ENCODE data around the gene GPHN.
"Not testable (repeated sequence)": the region's sequence is repeated elsewhere in the genome, so short reads cannot be mapped to it uniquely, and the experiment has no call there.

The GPHN gene

DNA sequence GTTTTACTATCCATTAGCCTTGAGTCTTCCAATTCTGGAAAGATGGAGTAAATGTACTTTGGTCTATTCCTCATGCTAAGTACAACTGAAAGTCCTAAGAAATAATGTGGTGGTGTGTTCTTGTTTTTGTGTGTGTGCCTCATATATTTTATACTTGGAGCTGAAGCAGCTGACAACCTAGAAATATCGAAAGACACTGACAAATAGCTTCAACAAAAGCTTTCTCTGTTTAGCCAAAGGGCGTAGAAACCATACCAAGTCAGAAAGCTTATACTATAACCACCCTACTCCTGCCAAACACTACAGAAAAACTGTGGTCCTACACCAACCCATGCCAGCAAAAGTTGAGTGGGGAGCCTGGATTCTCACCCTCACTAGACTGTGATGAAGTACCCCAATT is 188.4 kb downstream of the GPHN start:
- DNase-seq: no peak

DNA sequence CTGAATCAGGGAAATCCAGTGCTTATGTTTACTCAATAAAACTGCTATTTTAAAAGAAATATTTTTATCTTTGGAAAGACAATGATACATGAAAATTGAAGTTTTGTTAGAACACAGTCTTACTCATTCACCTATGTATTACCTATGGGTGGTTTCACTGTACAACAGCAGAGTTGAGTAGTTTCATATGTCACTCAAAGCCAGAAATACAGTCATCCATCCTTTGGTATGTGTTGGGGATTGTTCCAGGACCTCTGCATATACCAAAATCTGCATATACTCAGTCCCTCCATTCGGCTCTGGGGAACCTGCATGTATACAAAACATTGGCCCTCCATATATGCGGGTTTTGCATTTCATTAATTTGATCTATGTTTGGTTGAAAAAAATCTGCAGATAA is 190.6 kb downstream of the GPHN start:
- no peak for DNase-seq

DNA sequence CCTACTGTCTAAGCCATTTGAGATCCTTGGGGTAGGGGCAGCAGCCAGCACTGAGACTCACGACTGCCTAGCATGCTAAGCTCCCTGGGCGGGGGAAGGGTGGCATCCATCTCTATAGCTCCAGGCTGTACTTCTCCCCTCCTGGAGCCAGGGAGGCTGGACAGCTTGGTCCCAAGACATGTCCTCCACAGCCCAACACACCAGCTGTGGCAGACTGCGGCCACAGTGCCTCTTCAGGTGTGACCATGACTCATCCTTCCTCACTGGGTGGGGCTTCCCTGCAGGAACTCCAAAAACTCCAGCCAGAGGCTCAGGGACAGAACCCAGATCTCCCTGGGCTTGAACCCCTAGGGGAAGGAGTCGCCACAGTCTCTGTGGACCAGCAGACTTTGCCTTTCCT is 193.9 kb downstream of the GPHN start:
- DNase-seq: no peak

DNA sequence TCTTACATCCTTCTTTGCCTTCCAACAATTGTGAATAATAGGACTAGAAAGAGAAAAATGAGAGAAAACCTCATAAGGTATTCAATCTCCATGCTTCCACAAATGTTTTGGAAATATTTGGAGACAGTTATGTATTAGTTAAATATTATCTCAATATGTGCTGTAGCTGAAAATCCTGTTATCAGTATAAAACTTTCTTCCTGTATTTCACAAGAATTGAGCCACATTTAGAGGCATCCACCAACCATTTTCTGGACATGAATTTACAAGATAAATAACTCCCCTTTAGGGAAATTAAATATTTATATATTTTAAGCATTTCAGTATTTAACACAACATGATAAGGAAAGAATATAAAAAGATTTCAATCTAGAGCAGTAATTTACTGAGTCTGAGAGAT is 200.3 kb downstream of the GPHN start:
- no peak for DNase-seq

DNA sequence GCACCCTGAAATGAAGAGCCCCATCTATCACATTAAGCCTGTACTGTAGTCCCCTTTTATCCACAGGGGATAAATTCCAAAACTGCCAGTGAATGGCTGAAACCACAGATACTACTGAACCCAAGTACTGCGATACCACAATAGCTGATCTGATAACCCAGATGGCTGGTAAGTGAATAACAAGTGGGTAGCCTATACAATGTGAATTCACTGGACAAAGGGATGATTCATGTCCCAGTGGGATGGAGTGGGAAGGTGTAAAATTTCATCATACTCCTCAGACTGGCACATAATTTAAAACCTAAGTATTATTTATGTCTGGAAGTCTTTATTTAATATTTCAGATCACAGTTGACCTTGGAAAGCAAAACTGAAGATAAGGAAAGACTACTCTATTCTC is 201.3 kb downstream of the GPHN start:
- no peak for DNase-seq

- DNase-seq: not testable (repeated sequence)
These were observed 206.3 kb downstream of the GPHN start for GRCh38 chr14:66714291-66714690.

DNA sequence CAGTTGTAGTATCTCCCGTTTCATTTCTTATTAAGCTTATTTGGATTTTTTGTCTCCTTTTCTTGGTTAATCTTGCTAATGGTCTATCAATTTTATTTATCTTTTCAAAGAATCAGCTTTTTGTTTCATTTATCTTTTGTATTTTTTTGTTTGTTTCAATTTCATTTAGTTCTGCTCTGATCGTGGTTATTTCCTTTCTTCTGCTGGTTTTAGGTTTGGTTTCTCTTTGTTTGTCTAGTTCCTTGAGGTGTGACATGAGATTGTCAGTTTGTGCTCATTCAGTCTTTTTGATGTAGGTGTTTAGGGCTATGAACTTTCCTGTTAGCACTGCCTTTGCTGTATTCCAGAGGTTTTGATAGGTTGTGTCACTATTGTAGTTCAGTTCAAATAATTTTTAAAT is 207.4 kb downstream of the GPHN start:
- not testable (repeated sequence) for DNase-seq

DNA sequence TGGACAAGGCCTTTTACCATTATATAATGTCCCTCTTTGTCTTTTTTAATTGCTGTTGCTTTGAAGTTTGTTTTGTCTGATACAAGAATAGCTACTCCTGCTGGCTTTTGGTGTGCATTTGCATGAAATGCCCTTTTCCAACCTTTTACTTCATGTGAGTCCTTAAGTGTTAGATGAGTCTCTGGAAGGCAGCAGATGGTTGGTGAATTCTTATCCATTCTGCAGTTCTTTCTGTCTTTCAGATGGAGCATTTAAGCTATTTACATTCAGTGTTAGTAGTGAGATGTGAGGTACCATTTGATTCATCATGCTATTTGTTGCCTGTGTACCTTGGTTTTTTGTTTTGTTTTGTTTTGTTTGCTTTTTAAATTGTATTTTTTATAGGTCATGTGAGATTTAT is 208.3 kb downstream of the GPHN start:
- no peak for DNase-seq

DNA sequence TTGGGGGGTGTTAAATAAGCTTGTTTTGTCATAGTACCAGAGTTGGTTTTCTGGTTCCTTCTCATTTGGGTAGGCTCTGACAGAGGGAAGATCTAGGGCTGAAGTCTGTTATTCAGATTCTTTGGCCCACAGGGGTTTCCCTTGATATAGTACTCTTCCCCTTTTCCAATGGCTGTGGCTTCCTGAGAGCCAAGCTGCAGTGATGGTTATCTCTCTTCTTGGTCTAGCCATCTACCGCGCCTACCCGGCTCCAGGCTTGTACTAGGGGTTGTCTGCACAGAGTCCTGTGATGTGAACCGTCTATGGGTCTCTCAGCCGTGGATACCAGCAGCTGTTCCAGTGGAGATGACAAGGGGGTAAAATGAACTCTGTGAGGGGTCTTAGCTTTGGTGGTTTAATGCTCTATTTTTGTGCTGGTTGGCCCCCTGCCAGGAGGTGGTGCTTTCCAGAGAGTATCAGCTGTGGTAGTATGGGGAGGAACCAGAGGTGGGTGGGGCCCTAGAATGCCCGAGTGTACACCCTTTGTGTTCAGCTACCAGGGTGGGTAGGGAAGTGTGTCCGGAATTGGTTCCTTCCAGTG is 209.7 kb downstream of the GPHN start:
- DNase-seq: no peak

DNA sequence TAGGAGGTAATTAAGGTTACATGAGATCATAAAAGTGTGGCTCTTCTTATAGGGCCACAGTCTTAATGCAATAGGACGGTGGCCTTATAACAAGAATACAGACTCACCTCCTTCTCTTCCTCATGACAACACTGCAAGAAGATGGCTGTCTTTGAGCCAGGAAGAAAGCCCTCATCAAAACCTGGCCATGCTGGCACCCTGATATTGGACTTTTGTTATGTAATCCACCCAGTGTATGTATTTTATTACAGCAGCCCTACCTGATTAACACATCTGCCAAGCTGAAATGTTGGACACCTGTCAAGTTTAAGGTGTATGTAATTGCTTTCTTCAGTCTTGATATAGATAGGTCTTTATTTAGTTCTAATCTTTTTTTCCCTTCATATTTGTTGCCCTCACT is 217.0 kb downstream of the GPHN start:
- DNase-seq: no peak

- not testable (repeated sequence) for DNase-seq
These were observed 223.4 kb downstream of the GPHN start for GRCh38 chr14:66731298-66731697.

- DNase-seq: no peak
These were observed 227.9 kb downstream of the GPHN start for GRCh38 chr14:66735853-66736252.

GRCh38 chr14:66739826-66740225 is 231.9 kb downstream of the GPHN start:
- no peak for DNase-seq

GRCh38 chr14:66745078-66745477 is 237.1 kb downstream of the GPHN start:
- DNase-seq: no peak

- DNase-seq: no peak
These were observed 238.5 kb downstream of the GPHN start for GRCh38 chr14:66746316-66747006.

GRCh38 chr14:66752109-66752508 is 244.2 kb downstream of the GPHN start:
- DNase-seq: no peak

DNA sequence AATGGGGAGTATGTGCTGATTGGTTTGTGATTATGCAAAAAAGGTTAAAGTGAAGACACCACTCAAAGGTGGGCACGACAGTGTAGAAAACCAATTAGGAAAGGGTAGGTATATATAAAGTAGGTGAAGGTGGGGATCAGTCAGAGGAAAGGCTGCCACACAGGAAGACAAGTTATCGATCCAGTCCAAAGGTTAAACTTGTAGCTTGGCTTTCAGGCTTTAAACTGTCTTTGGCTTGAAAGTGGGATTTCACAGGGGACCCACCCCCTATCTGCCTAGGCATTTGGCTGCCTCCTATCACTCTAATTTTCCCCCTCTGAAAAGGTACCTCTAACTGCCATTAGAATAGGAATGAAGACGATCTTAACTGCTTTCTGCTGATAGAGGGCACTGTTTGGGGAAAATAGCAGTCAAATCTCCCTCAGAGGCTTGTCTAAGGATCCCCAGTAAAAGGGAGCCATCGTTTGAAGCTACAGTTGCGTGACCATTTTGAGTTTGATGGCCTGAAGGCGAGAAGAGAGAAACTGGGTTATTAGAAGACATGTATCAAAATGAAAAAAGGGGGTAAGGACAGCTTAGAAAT is 250.2 kb downstream of the GPHN start:
- no peak for DNase-seq

GRCh38 chr14:66772146-66772545 is 264.2 kb downstream of the GPHN start:
- no peak for DNase-seq

GRCh38 chr14:66782853-66783252 is 274.9 kb downstream of the GPHN start:
- no peak for DNase-seq

GRCh38 chr14:66790101-66790500 is 282.2 kb downstream of the GPHN start:
- DNase-seq: no peak

- no peak for DNase-seq
These were observed 295.0 kb downstream of the GPHN start for GRCh38 chr14:66802962-66803361.

DNA sequence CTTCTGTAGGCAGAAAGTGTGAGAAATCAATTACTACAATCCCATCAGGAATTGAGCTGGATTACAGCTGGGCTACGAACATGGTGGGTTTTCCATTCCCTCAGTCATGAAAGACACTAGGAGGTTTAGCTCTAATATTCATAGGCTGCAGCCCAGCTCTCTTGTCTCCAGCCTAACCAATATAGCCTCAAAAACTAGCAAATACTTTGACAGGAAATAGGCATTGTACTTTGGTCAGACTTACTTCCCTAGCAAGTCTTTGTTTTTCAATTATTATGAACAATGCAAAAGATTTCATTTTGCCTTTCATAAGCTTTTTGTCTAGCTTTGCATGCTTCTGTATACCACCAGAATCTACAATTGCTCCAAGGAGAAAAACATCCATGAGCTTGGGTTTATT is 296.2 kb downstream of the GPHN start:
- no peak for DNase-seq

- DNase-seq: no peak
These were observed 305.7 kb downstream of the GPHN start for GRCh38 chr14:66813636-66814035.

GRCh38 chr14:66815687-66816086 is 307.7 kb downstream of the GPHN start:
- no peak for DNase-seq

DNA sequence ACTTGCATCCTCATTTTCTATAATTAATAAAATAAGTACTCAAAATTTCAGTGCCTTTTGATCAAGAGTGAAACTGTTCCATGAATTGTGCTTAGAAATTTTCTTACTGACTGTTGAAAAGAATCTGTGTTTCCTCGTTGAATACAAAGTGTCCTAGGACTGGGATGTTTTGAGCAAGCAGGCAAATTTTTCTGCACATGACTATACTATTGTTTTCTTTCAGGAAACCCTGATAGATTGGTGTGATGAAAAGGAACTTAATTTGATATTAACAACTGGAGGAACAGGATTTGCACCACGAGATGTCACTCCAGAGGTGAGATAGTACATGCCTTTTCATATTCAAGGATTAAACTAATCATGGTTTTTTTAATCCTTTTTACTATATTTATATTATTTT is 316.3 kb downstream of the GPHN start:
- DNase-seq: no peak
